Activated CD4-positive, alpha-beta T cell treated with anti-CD3 and anti-CD28 coated beads for 24 hours (primary cell): ENCODE measurements around the gene ATG4A.

Source experiments
- DNase-seq, 2 donors: peaks; one replicate each; pipeline ENCODE4 v3.0.0-alpha.2; 2020; ENCODE audit warnings: low read depth in 2 of 2

Gene ATG4A

GRCh38 chrX:108168961-108169740, 77.6 kb downstream of the ATG4A start:
- DNase-seq: no peak

GRCh38 chrX:108169768-108170167, 78.2 kb downstream of the ATG4A start:
- DNase-seq: no peak

GRCh38 chrX:108171671-108172070, 80.1 kb downstream of the ATG4A start:
- DNase-seq: no peak

GRCh38 chrX:108173874-108174273, 82.3 kb downstream of the ATG4A start:
- DNase-seq: no peak

- no peak for DNase-seq
These were observed 86.0 kb downstream of the ATG4A start for GRCh38 chrX:108177351-108178142.

GRCh38 chrX:108178143-108178498, 86.5 kb downstream of the ATG4A start:
- DNase-seq: no peak

- no peak for DNase-seq
These were observed 95.2 kb downstream of the ATG4A start for GRCh38 chrX:108186811-108187210.

GRCh38 chrX:108198420-108198819, 106.8 kb downstream of the ATG4A start:
- no peak for DNase-seq

GRCh38 chrX:108199041-108199440, 107.5 kb downstream of the ATG4A start:
- DNase-seq: no peak

GRCh38 chrX:108199691-108200090, 108.1 kb downstream of the ATG4A start:
- no peak for DNase-seq

GRCh38 chrX:108203540-108203939, 112.0 kb downstream of the ATG4A start:
- no peak for DNase-seq
